Peyer's patch (tissue), 4 donors: ENCODE measurements around the gene MAPK8IP2. TPM values are rescaled to one million over a fixed set of nuclear protein-coding genes. Genes with fewer than 3 reads are reported as not detected.
A peak's percentile ranks its signal among the peaks of the same experiment; 100 is the strongest.
"Not testable (repeated sequence)": the region's sequence is repeated elsewhere in the genome, so short reads cannot be mapped to it uniquely, and the experiment has no call there.

Source experiments
- DNase-seq, 3 donors: peaks; one replicate each; pipeline ENCODE4 v3.0.0-alpha.2; 2017 to 2019
- H3K27ac ChIP-seq, 4 donors: fragments of 200-600 bp; sonication (generic); one replicate each; pipeline ENCODE4 v1.5.1; 2016 to 2019
- H3K27me3 ChIP-seq, 2 donors: fragments of 200-600 bp; sonication (generic); one replicate each; pipeline ENCODE4 v1.5.1; 2019
- H3K36me3 ChIP-seq, 3 donors: fragments of 200-600 bp; sonication (generic); one replicate each; pipeline ENCODE4 v1.5.1; 2016 to 2019
- H3K4me1 ChIP-seq, 4 donors: fragments of 200-600 bp; sonication (generic); one replicate each; pipeline ENCODE4 v1.5.1; 2016 to 2019
- H3K4me3 ChIP-seq, 4 donors: fragments of 200-600 bp; sonication (generic); 1 replicate in 3 of 4; 2 replicates in 1 of 4; pipeline ENCODE4 v1.5.1; 2016 to 2019; ENCODE audit warnings: mild to moderate bottlenecking in 1 of 4
- H3K9me3 ChIP-seq, 4 donors: fragments of 200-600 bp; sonication (generic); one replicate each; pipeline ENCODE4 v1.5.1; 2016 to 2019; ENCODE audit warnings: mild to moderate bottlenecking in 1 of 4
- POLR2A ChIP-seq, 2 donors: fragments of 450-650 bp; IDR thresholded peaks; one replicate each; pipeline ENCODE4 v1.5.1; 2017; ENCODE audit warnings: antibody characterized with exemption in 2 of 2, mild to moderate bottlenecking in 2 of 2, moderate library complexity in 2 of 2
- total RNA-seq, 4 donors: library from RNA; depleted of rRNA; stranded (reverse); fragments of >200 nt; gene quantifications; one replicate each; pipeline ENCODE4 v1.1.0, GENCODE V29; 2016
- TF ChIP-seq, protein P1 (sequence below), 6 experiments: fragments of 450-650 bp in 4 of 6; fragments of 200-600 bp in 2 of 6; sonication (generic) in 1 of 6; IDR thresholded peaks; one replicate each; pipeline ENCODE4 v1.5.1; 2017 to 2019; ENCODE audit warnings: antibody characterized with exemption in 6 of 6, mild to moderate bottlenecking in 3 of 6, moderate library complexity in 1 of 6

Gene MAPK8IP2
- total RNA-seq, 4 donors from 2014 or later, result 0.66 to 1.2 (median 0.83) TPM; not detected in 1

- Histone ChIP-seq H3K27ac (peak overlapping the region in 1 of 4 donors; percentile 17), H3K4me1 (peaks cover 0 to 7% (median 0%) of the 10 kb centered on the region in 4 donors), H3K27me3 (no peaks in the 10 kb centered on the region), H3K4me3 (no peak overlapping the region), H3K36me3 (no peaks in the 10 kb centered on the region), H3K9me3 (no peaks in the 10 kb centered on the region)
- no peak for DNase-seq
- TF ChIP-seq POLR2A (IDR thresholded peaks at IDR 0.05), result no peak
- TF ChIP-seq, protein P1, sequence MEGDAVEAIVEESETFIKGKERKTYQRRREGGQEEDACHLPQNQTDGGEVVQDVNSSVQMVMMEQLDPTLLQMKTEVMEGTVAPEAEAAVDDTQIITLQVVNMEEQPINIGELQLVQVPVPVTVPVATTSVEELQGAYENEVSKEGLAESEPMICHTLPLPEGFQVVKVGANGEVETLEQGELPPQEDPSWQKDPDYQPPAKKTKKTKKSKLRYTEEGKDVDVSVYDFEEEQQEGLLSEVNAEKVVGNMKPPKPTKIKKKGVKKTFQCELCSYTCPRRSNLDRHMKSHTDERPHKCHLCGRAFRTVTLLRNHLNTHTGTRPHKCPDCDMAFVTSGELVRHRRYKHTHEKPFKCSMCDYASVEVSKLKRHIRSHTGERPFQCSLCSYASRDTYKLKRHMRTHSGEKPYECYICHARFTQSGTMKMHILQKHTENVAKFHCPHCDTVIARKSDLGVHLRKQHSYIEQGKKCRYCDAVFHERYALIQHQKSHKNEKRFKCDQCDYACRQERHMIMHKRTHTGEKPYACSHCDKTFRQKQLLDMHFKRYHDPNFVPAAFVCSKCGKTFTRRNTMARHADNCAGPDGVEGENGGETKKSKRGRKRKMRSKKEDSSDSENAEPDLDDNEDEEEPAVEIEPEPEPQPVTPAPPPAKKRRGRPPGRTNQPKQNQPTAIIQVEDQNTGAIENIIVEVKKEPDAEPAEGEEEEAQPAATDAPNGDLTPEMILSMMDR (IDR thresholded peaks at IDR 0.05), result no peak
Measured at GRCh38 chr22:50640857-50641647, 40.5 kb downstream of the MAPK8IP2 start.

GRCh38 chr22:50641696-50642607 lies 41.4 kb downstream of the MAPK8IP2 start:
- Histone ChIP-seq H3K9me3 (no peaks in the 10 kb centered on the region), H3K27me3 (no peaks in the 10 kb centered on the region), H3K36me3 (no peaks in the 10 kb centered on the region), H3K4me3 (no peak overlapping the region), H3K27ac (no peak overlapping the region), H3K4me1 (peaks cover 0 to 7% (median 0%) of the 10 kb centered on the region in 4 donors)
- TF ChIP-seq POLR2A (IDR thresholded peaks at IDR 0.05), result no peak
- TF ChIP-seq, protein P1 (IDR thresholded peaks at IDR 0.05), result peak in 3 of 6 experiments; percentile 24 to 45 (median 34)
- DNase-seq, result peak in 1 of 3 donors; percentile 42

- not testable (repeated sequence) for H3K27ac ChIP-seq, H3K36me3 ChIP-seq, H3K9me3 ChIP-seq, H3K4me1 ChIP-seq, H3K4me3 ChIP-seq, H3K27me3 ChIP-seq
- peak in 1 of 3 donors; percentile 2 for DNase-seq
Measured at GRCh38 chr22:50643021-50643820, 42.6 kb downstream of the MAPK8IP2 start.

DNA sequence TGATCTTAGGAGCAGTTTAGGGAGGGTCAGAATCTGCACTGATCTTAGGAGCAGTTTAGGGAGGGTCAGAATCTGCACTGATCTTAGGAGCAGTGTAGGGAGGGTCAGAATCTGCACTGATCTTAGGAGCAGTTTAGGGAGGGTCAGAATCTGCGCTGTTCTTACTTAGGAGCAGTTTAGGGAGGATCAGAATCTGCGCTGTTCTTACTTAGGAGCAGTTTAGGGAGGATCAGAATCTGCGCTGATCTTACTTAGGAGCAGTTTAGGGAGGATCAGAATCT lies 43.2 kb downstream of the MAPK8IP2 start:
- not testable (repeated sequence) for H3K4me1 ChIP-seq, H3K9me3 ChIP-seq, H3K4me3 ChIP-seq, H3K36me3 ChIP-seq, H3K27me3 ChIP-seq, H3K27ac ChIP-seq
- peak in 1 of 3 donors; percentile 19 for DNase-seq

DNA sequence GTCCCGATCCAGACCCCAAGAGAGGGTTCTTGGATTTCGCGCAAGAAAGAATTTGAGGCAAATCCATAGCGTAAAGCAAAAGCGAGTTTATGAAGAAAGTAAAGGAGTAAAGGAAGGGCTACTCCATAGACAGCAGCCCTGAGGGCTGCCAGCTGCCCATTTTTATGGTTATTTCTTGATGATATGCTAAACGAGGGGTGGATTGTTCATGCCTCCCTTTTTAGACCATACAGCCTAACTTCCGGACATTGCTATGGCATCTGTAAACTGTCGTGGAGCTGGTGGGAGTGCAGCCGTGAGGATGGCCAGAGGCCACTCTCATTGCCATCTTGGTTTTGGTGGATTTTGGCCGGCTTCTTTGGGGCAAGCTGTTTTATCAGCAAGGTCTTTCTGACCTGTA lies 52.7 kb downstream of the MAPK8IP2 start:
- peaks cover 0 to 2% (median 0%) of the 10 kb centered on the region in 4 donors for H3K9me3 ChIP-seq
- no peaks in the 10 kb centered on the region for H3K4me1 ChIP-seq
- no peak overlapping the region for H3K27ac ChIP-seq
- no peak for DNase-seq
- no peaks in the 10 kb centered on the region for H3K36me3 ChIP-seq
- no peak for TF ChIP-seq POLR2A (IDR thresholded peaks at IDR 0.05)
- no peak overlapping the region for H3K4me3 ChIP-seq
- H3K27me3 ChIP-seq, result peaks cover 0 to 4% of the 10 kb centered on the region in 2 donors

DNA sequence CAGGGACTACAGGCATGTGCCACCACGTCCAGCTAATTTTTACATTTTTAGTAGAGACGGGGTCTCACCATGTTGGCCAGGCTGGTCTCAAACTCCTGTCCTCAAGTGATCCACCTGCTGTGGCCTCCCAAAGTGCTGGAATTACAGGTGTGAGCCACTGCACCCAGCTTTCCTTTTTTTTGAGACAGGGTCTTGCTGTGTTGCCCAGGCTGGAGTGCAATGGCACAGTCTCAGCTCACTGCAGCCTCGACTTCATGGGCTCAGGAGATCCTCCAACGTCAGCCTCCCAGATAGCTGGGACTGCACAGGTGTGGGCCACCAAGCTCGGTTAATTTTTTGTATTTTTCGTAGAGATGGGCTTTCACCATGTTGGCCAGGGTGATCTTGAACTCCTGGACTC lies 54.1 kb downstream of the MAPK8IP2 start:
- H3K27ac ChIP-seq, H3K9me3 ChIP-seq, H3K36me3 ChIP-seq, H3K4me1 ChIP-seq, H3K27me3 ChIP-seq, H3K4me3 ChIP-seq: not testable (repeated sequence)
- DNase-seq, result peak in 1 of 3 donors; percentile 22

- H3K4me1 ChIP-seq, result no peaks in the 10 kb centered on the region
- TF ChIP-seq, protein P1 (IDR thresholded peaks at IDR 0.05), result no peak
- no peak for TF ChIP-seq POLR2A (IDR thresholded peaks at IDR 0.05)
- DNase-seq, result peak in 1 of 3 donors; percentile 32
- H3K4me3 ChIP-seq, result no peak overlapping the region
- H3K27ac ChIP-seq, result peak overlapping the region in 2 of 4 donors; percentile 14 to 48
- H3K9me3 ChIP-seq, result no peaks in the 10 kb centered on the region
- H3K36me3 ChIP-seq, result no peaks in the 10 kb centered on the region
- peaks cover 0 to 4% of the 10 kb centered on the region in 2 donors for H3K27me3 ChIP-seq
Measured at GRCh38 chr22:50656122-50657070, 55.8 kb downstream of the MAPK8IP2 start.
